Neural cell (in vitro differentiated cells): ENCODE measurements around the gene IL36B. TPM values are rescaled to one million over a fixed set of nuclear protein-coding genes. Genes with fewer than 3 reads are reported as not detected.

Experiments used
- H2AFZ ChIP-seq: fragments of 200-600, 300-800 bp; sonication (generic), shearing (Covaris generic); 2 replicates; pipeline ENCODE4 v1.6.0; 2014; ENCODE audit warnings: low read depth, mild to moderate bottlenecking, antibody characterized with exemption, low read length, moderate library complexity
- H3F3A ChIP-seq: fragments of 200-600 bp; shearing (Covaris generic); 2 replicates; pipeline ENCODE4 v1.6.1; 2016; ENCODE audit warnings: mild to moderate bottlenecking, moderate library complexity, mixed read lengths, antibody characterized with exemption, low read length; ENCODE audit not compliant: insufficient read depth, poor library complexity, severe bottlenecking
- H3K27ac ChIP-seq: fragments of 200-600, 300-800 bp; sonication (generic), shearing (Covaris generic); 2 replicates; pipeline ENCODE4 v1.5.1; 2014; ENCODE audit warnings: mild to moderate bottlenecking, low read length, moderate library complexity
- H3K27me3 ChIP-seq: fragments of 300-800, 200-600 bp; sonication (generic), shearing (Covaris generic); 2 replicates; pipeline ENCODE4 v1.6.0; 2014; ENCODE audit warnings: mild to moderate bottlenecking, low read depth, low read length, moderate library complexity; ENCODE audit not compliant: insufficient read depth
- H3K36me3 ChIP-seq: fragments of 300-800, 200-600 bp; sonication (generic), shearing (Covaris generic); 2 replicates; pipeline ENCODE4 v1.5.1; 2014; ENCODE audit warnings: mild to moderate bottlenecking, antibody characterized with exemption, low read length, moderate library complexity; ENCODE audit not compliant: insufficient read depth
- H3K4me2 ChIP-seq: fragments of 300-800, 200-600 bp; sonication (generic), shearing (Covaris generic); 2 replicates; pipeline ENCODE4 v1.6.0; 2014; ENCODE audit warnings: mild to moderate bottlenecking, low read length
- H3K4me3 ChIP-seq: fragments of 300-800, 200-600 bp; sonication (generic), shearing (Covaris generic); 2 replicates; pipeline ENCODE4 v1.5.1; 2014; ENCODE audit warnings: mild to moderate bottlenecking, low read length, moderate library complexity
- H3K79me2 ChIP-seq: fragments of 200-600 bp; shearing (Covaris generic); replicated peaks from 2 replicates; pipeline ENCODE4 v1.6.0; 2014; ENCODE audit warnings: mild to moderate bottlenecking, low read length, moderate library complexity; ENCODE audit not compliant: insufficient read depth
- H3K9ac ChIP-seq: fragments of 300-800, 200-600 bp; sonication (generic), shearing (Covaris generic); 2 replicates; pipeline ENCODE4 v1.6.1; 2016; ENCODE audit warnings: mild to moderate bottlenecking, low read length, mixed read lengths
- H3K9me2 ChIP-seq: fragments of 200-600 bp; shearing (Covaris generic); 2 replicates; pipeline ENCODE4 v1.6.1; 2016; ENCODE audit warnings: mild to moderate bottlenecking, low read length, mixed read lengths; ENCODE audit not compliant: insufficient read depth
- H3K9me3 ChIP-seq: fragments of 200-600, 300-800 bp; sonication (generic), shearing (Covaris generic); 2 replicates; pipeline ENCODE4 v1.6.1; 2016; ENCODE audit warnings: mild to moderate bottlenecking, mixed run types, low read length, moderate library complexity, mixed read lengths
- H4K20me1 ChIP-seq: fragments of 200-600 bp; shearing (Covaris generic); 2 replicates; pipeline ENCODE4 v1.6.1; 2016; ENCODE audit warnings: mild to moderate bottlenecking, mixed run types; ENCODE audit not compliant: insufficient read depth
- EP300 ChIP-seq: fragments of 450-650 bp; conservative IDR thresholded peaks from 2 replicates; pipeline ENCODE4 v1.6.1; 2014; ENCODE audit warnings: antibody characterized with exemption, mild to moderate bottlenecking, moderate library complexity; ENCODE audit not compliant: poor library complexity, severe bottlenecking
- EZH2 ChIP-seq: fragments of 200-600, 300-800 bp; shearing (Covaris generic), sonication (generic); IDR thresholded peaks from 2 replicates; pipeline ENCODE4 v1.6.1; 2014; ENCODE audit warnings: antibody characterized with exemption, low read length, borderline replicate concordance, mild to moderate bottlenecking; ENCODE audit not compliant: insufficient read depth, poor library complexity, severe bottlenecking
- MXI1 ChIP-seq: fragments of 450-650 bp; conservative IDR thresholded peaks from 2 replicates; pipeline ENCODE4 v1.6.1; 2014; ENCODE audit warnings: antibody characterized with exemption, mild to moderate bottlenecking; ENCODE audit not compliant: poor library complexity, severe bottlenecking
- POLR2AphosphoS5 ChIP-seq: IDR thresholded peaks from 2 replicates; pipeline ENCODE4 v1.6.1; 2012
- RAD21 ChIP-seq: fragments of 450-650 bp; conservative IDR thresholded peaks from 2 replicates; pipeline ENCODE4 v1.6.1; 2014; ENCODE audit warnings: antibody characterized with exemption, mild to moderate bottlenecking, moderate library complexity
- SMC3 ChIP-seq: fragments of 450-650 bp; conservative IDR thresholded peaks from 2 replicates; pipeline ENCODE4 v1.6.1; 2014; ENCODE audit warnings: antibody characterized with exemption, mild to moderate bottlenecking, moderate library complexity; ENCODE audit not compliant: poor library complexity
- TAF1 ChIP-seq: IDR thresholded peaks from 2 replicates; pipeline ENCODE4 v1.6.1; 2012; ENCODE audit warnings: low read depth
- polyA plus RNA-seq: library from polyadenylated mRNA; depleted of rRNA; stranded (reverse); fragments of >200 nt; gene quantifications from 2 replicates; pipeline ENCODE4 v1.2.3, GENCODE V29; 2014
- TF ChIP-seq, protein P1 (sequence below): IDR thresholded peaks from 2 replicates; pipeline ENCODE4 v1.6.1; 2012; ENCODE audit warnings: borderline replicate concordance
- TF ChIP-seq, protein P2 (sequence below): fragments of 450-650 bp; IDR thresholded peaks from 2 replicates; pipeline ENCODE4 v1.5.1; 2014; ENCODE audit warnings: antibody characterized with exemption, mild to moderate bottlenecking, moderate library complexity; ENCODE audit not compliant: poor library complexity, severe bottlenecking

IL36B gene
- polyA plus RNA-seq, 1 donor from 2014 or later = not detected

DNA sequence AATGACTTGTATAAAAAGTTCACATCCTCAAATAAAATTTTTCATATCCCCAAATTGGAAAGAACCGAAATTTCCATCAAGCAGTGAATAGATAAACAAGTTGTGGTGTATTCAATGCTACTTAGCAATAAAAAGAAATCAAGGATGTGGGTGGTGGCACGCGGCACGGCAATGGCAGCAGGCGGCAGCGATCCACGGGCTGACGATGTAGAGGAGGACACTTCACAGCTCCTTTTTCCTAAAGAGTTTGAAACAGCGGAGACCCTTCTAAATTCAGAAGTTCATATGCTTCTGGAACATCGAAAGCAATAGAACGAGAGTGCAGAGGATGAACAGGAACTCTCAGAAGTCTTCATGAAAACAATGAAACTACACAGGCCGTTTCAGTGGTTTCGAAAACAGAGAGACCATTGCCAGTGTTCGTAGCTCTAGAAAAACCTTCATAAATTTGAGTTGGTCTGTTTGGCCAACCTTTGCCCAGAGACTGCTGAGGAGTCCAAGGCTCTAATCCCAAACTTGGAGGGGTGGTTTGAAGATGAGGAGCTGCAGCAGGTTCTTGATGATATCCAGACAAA is 57.2 kb downstream of the IL36B start:
- Histone ChIP-seq H3K27ac (no peak overlapping the region), H3K9ac (no peak overlapping the region), H3K9me2 (no peaks in the 10 kb centered on the region), H3K4me3 (no peak overlapping the region), H2AFZ (no peak overlapping the region), H3K4me2 (no peak overlapping the region), H3F3A (no peaks in the 10 kb centered on the region), H3K9me3 (peaks cover 7% of the 10 kb centered on the region), H3K36me3 (no peaks in the 10 kb centered on the region), H3K27me3 (no peaks in the 10 kb centered on the region), H3K79me2 (no peaks in the 10 kb centered on the region), H4K20me1 (no peaks in the 10 kb centered on the region)
- TF ChIP-seq POLR2AphosphoS5 (no peak), MXI1 (no peak), EP300 (no peak), EZH2 (no peak), SMC3 (no peak), RAD21 (no peak)
- TF ChIP-seq, protein P1, sequence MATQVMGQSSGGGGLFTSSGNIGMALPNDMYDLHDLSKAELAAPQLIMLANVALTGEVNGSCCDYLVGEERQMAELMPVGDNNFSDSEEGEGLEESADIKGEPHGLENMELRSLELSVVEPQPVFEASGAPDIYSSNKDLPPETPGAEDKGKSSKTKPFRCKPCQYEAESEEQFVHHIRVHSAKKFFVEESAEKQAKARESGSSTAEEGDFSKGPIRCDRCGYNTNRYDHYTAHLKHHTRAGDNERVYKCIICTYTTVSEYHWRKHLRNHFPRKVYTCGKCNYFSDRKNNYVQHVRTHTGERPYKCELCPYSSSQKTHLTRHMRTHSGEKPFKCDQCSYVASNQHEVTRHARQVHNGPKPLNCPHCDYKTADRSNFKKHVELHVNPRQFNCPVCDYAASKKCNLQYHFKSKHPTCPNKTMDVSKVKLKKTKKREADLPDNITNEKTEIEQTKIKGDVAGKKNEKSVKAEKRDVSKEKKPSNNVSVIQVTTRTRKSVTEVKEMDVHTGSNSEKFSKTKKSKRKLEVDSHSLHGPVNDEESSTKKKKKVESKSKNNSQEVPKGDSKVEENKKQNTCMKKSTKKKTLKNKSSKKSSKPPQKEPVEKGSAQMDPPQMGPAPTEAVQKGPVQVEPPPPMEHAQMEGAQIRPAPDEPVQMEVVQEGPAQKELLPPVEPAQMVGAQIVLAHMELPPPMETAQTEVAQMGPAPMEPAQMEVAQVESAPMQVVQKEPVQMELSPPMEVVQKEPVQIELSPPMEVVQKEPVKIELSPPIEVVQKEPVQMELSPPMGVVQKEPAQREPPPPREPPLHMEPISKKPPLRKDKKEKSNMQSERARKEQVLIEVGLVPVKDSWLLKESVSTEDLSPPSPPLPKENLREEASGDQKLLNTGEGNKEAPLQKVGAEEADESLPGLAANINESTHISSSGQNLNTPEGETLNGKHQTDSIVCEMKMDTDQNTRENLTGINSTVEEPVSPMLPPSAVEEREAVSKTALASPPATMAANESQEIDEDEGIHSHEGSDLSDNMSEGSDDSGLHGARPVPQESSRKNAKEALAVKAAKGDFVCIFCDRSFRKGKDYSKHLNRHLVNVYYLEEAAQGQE = no peak

DNA sequence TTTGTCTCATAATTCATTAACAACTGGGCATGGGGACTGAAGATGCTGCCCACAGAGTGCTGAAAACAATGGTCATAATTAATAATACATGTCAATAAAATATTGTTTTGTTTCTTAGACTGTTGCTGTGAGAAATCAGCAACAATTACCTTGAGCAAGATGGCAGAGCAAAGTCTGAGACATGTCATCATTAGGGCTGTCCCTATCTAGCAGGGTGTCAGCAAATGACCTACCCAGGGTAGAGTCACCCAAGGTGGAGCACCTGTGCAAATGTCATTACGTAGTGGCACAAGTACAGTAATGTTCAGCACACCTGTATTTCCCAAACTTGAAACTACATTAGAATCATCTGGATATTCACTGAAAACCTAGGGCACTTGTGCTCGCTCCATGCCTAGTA is 58.0 kb downstream of the IL36B start:
- Histone ChIP-seq H3F3A (no peaks in the 10 kb centered on the region), H3K9me2 (no peaks in the 10 kb centered on the region), H3K9ac (no peak overlapping the region), H3K79me2 (no peaks in the 10 kb centered on the region), H2AFZ (no peak overlapping the region), H3K4me3 (no peak overlapping the region), H4K20me1 (no peaks in the 10 kb centered on the region), H3K27me3 (no peaks in the 10 kb centered on the region), H3K36me3 (no peaks in the 10 kb centered on the region), H3K4me2 (no peak overlapping the region), H3K9me3 (no peaks in the 10 kb centered on the region), H3K27ac (no peak overlapping the region)
- TF ChIP-seq, protein P2, sequence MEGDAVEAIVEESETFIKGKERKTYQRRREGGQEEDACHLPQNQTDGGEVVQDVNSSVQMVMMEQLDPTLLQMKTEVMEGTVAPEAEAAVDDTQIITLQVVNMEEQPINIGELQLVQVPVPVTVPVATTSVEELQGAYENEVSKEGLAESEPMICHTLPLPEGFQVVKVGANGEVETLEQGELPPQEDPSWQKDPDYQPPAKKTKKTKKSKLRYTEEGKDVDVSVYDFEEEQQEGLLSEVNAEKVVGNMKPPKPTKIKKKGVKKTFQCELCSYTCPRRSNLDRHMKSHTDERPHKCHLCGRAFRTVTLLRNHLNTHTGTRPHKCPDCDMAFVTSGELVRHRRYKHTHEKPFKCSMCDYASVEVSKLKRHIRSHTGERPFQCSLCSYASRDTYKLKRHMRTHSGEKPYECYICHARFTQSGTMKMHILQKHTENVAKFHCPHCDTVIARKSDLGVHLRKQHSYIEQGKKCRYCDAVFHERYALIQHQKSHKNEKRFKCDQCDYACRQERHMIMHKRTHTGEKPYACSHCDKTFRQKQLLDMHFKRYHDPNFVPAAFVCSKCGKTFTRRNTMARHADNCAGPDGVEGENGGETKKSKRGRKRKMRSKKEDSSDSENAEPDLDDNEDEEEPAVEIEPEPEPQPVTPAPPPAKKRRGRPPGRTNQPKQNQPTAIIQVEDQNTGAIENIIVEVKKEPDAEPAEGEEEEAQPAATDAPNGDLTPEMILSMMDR = no peak

DNA sequence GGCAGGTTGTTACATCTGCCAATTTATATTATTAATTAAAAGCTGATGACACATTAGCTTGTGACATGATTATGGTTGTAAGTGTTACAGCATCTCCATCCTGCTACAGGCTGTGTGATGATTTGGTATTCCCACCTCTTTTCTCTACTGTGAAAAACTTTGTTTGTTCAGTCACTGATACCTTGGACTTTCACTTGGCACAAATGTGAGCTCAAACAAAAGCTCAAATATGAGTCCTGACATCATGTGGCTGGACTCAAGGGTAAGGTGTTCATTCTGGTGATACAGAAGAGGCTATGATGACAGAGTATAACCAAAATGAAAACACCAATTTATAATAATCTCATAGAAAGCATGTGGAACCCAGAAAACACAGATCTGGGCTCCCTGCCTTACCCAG is 58.8 kb downstream of the IL36B start:
- TF ChIP-seq POLR2AphosphoS5 = no peak
- no peak for TF ChIP-seq RAD21
- TF ChIP-seq, protein P1 = no peak
- no peak for TF ChIP-seq MXI1
- TF ChIP-seq SMC3 = no peak
- TF ChIP-seq, protein P2 = no peak
- TF ChIP-seq TAF1 = no peak
- no peak for TF ChIP-seq EP300
- TF ChIP-seq EZH2 = no peak
- Histone ChIP-seq H3F3A (no peaks in the 10 kb centered on the region), H3K79me2 (no peaks in the 10 kb centered on the region), H3K27me3 (no peaks in the 10 kb centered on the region), H2AFZ (no peak overlapping the region), H3K4me2 (no peak overlapping the region), H4K20me1 (no peaks in the 10 kb centered on the region), H3K9me2 (no peaks in the 10 kb centered on the region), H3K9ac (no peak overlapping the region), H3K36me3 (no peaks in the 10 kb centered on the region), H3K9me3 (no peaks in the 10 kb centered on the region), H3K4me3 (no peak overlapping the region), H3K27ac (no peak overlapping the region)
